GM23338 (cell line): ENCODE measurements around the gene GET4. TPM values are rescaled to one million over a fixed set of nuclear protein-coding genes. Genes with fewer than 3 reads are reported as not detected.

Experiments used
- ATAC-seq: fragments of 200-7000 bp; cut with Tn5 transposase; 3 replicates; pipeline ENCODE4 v1.9.1; 2020
- DNase-seq: peaks from one replicate; pipeline ENCODE4 v3.0.0-alpha.2; 2015; ENCODE audit warnings: low spot score
- H2AFZ ChIP-seq: fragments of 200-600 bp; sonication (generic); 2 replicates; pipeline ENCODE4 v1.8.0; 2016; ENCODE audit warnings: antibody characterized with exemption, mild to moderate bottlenecking, moderate library complexity
- H3F3A ChIP-seq: fragments of 200-600 bp; sonication (generic); replicated peaks from 2 replicates; pipeline ENCODE4 v1.8.0; 2017; ENCODE audit warnings: antibody characterized with exemption, mixed run types, low read depth
- H3K27ac ChIP-seq: fragments of 200-600 bp; sonication (generic); 2 replicates; pipeline ENCODE4 v1.6.1; 2016; ENCODE audit warnings: low read depth
- H3K27me3 ChIP-seq: fragments of 200-600 bp; sonication (generic); 2 replicates; pipeline ENCODE4 v1.8.0; 2016; ENCODE audit warnings: mild to moderate bottlenecking, mixed run types, moderate library complexity; ENCODE audit not compliant: insufficient read depth
- H3K36me3 ChIP-seq: fragments of 200-600 bp; sonication (generic); 2 replicates; pipeline ENCODE4 v1.8.0; 2016; ENCODE audit warnings: mild to moderate bottlenecking; ENCODE audit not compliant: insufficient read depth
- H3K4me1 ChIP-seq: fragments of 200-600 bp; sonication (generic); 2 replicates; pipeline ENCODE4 v1.8.0; 2016; ENCODE audit warnings: mild to moderate bottlenecking, moderate library complexity; ENCODE audit not compliant: insufficient read depth
- H3K4me2 ChIP-seq: fragments of 200-600 bp; sonication (generic); 2 replicates; pipeline ENCODE4 v1.7.1; 2017; ENCODE audit warnings: mixed run types
- H3K4me3 ChIP-seq: fragments of 200-600 bp; sonication (generic); 2 replicates; pipeline ENCODE4 v1.6.1; 2016; ENCODE audit warnings: mixed run types
- H3K79me2 ChIP-seq: fragments of 200-600 bp; sonication (generic); replicated peaks from 2 replicates; pipeline ENCODE4 v1.8.0; 2017; ENCODE audit warnings: mild to moderate bottlenecking; ENCODE audit not compliant: insufficient read depth
- H3K9me2 ChIP-seq: fragments of 200-600 bp; sonication (generic); 2 replicates; pipeline ENCODE4 v1.8.0; 2017; ENCODE audit not compliant: insufficient read depth
- H4K20me1 ChIP-seq: fragments of 200-600 bp; sonication (generic); replicated peaks from 2 replicates; pipeline ENCODE4 v1.8.0; 2017; ENCODE audit warnings: mild to moderate bottlenecking; ENCODE audit not compliant: insufficient read depth
- H3K27ac Mint-ChIP-seq: 2 replicates; pipeline ENCODE4 v1.8.0; 2020; ENCODE audit warnings: inconsistent platforms, mild to moderate bottlenecking, moderate library complexity, mixed read lengths
- H3K27me3 Mint-ChIP-seq: 3 replicates; pipeline ENCODE4 v1.8.0; 2022; ENCODE audit warnings: low read depth, mild to moderate bottlenecking, moderate library complexity, mixed read lengths, inconsistent platforms; ENCODE audit not compliant: insufficient read depth, poor library complexity
- H3K36me3 Mint-ChIP-seq: 3 replicates; pipeline ENCODE4 v1.8.0; 2021; ENCODE audit warnings: low read depth, mild to moderate bottlenecking, inconsistent platforms, moderate library complexity, mixed read lengths
- H3K4me1 Mint-ChIP-seq: 3 replicates; pipeline ENCODE4 v1.8.0; 2020; ENCODE audit warnings: mild to moderate bottlenecking, inconsistent platforms, mixed read lengths
- H3K4me3 Mint-ChIP-seq: 3 replicates; pipeline ENCODE4 v1.8.0; 2021; ENCODE audit warnings: moderate library complexity, mild to moderate bottlenecking, inconsistent platforms, mixed read lengths
- H3K9me3 Mint-ChIP-seq: 3 replicates; pipeline ENCODE4 v1.8.0; 2020; ENCODE audit warnings: moderate library complexity, mild to moderate bottlenecking, inconsistent platforms, mixed read lengths
- CREB1 ChIP-seq: fragments of 250-450 bp; sonication (Bioruptor Pico); IDR thresholded peaks from 2 replicates; pipeline ENCODE4 v1.5.0; 2020; ENCODE audit warnings: low read depth, mild to moderate bottlenecking, moderate library complexity
- CTCF ChIP-seq, 2 experiments: fragments of 200-600 bp in 1 of 2; sonication (generic) in 1 of 2; conservative IDR thresholded peaks; 2 replicates each; pipeline versions ENCODE4 v1.5.1 to v1.6.1; 2016 to 2017; ENCODE audit warnings: antibody characterized with exemption in 2 of 2, low read depth in 2 of 2, mild to moderate bottlenecking in 2 of 2, moderate library complexity in 1 of 2
- ETS1 ChIP-seq: IDR thresholded peaks from 2 replicates; pipeline ENCODE4 v1.6.1; 2016; ENCODE audit warnings: antibody characterized with exemption
- EZH2 ChIP-seq: fragments of 200-600 bp; sonication (generic); IDR thresholded peaks from one replicate; pipeline ENCODE4 v1.8.0; 2017; ENCODE audit warnings: antibody characterized with exemption, mild to moderate bottlenecking, low read depth; ENCODE audit not compliant: unreplicated experiment
- EZH2phosphoT487 ChIP-seq: fragments of 200-600 bp; sonication (generic); IDR thresholded peaks from one replicate; pipeline ENCODE4 v1.8.1; 2018; ENCODE audit warnings: antibody characterized with exemption; ENCODE audit not compliant: unreplicated experiment
- JUNB ChIP-seq: IDR thresholded peaks from one replicate; pipeline ENCODE4 v1.6.1; 2016; ENCODE audit warnings: antibody characterized with exemption; ENCODE audit not compliant: unreplicated experiment
- NANOG ChIP-seq: IDR thresholded peaks from 2 replicates; pipeline ENCODE4 v1.6.1; 2016; ENCODE audit warnings: antibody characterized with exemption, borderline replicate concordance
- POLR2AphosphoS5 ChIP-seq: IDR thresholded peaks from 2 replicates; pipeline ENCODE4 v1.6.1; 2016; ENCODE audit warnings: antibody characterized with exemption, low read depth
- REST ChIP-seq: IDR thresholded peaks from one replicate; pipeline ENCODE4 v1.6.1; 2018; ENCODE audit warnings: antibody characterized with exemption; ENCODE audit not compliant: unreplicated experiment
- STAT1 ChIP-seq: IDR thresholded peaks from one replicate; pipeline ENCODE4 v1.6.1; 2016; ENCODE audit warnings: antibody characterized with exemption; ENCODE audit not compliant: unreplicated experiment
- ZNF114 ChIP-seq: fragments of 250-450 bp; sonication (Bioruptor Pico); IDR thresholded peaks from 2 replicates; pipeline ENCODE4 v1.5.0; 2020; ENCODE audit warnings: mild to moderate bottlenecking, moderate library complexity
- ZNF331 ChIP-seq: fragments of 250-450 bp; sonication (Bioruptor Pico); IDR thresholded peaks from 2 replicates; pipeline ENCODE4 v1.5.0; 2020; ENCODE audit warnings: low read depth, mild to moderate bottlenecking, moderate library complexity
- polyA plus RNA-seq: library from polyadenylated mRNA; unstranded; fragments of >200 nt; fragmentation: Nextera tagmentation; extraction: Ambion mirVana; gene quantifications from 2 replicates; pipeline ENCODE4 v1.2.1, GENCODE V29; 2016
- total RNA-seq: library from RNA; depleted of rRNA; stranded (reverse); fragments of >200 nt; shearing (Covaris generic); gene quantifications from 2 replicates; pipeline ENCODE4 v1.2.3, GENCODE V29; 2014

GET4 gene
- total and polyA plus RNA-seq, 2 experiments from 2014 or later = 48.0 to 79.1 TPM

- Histone ChIP-seq H3K79me2 (no peaks in the 10 kb centered on the region), H3K4me3 (peak overlapping the region; percentile 26; the same call in 1 of the 2 replicates), H3F3A (no peaks in the 10 kb centered on the region), H3K27me3 (peaks cover 8% of the 10 kb centered on the region), H3K4me1 (no peaks in the 10 kb centered on the region), H3K9me2 (no peaks in the 10 kb centered on the region), H3K36me3 (no peaks in the 10 kb centered on the region), H3K4me2 (peak overlapping the region; percentile 57; the same call in 1 of the 2 replicates), H3K27ac (no peak overlapping the region), H4K20me1 (no peaks in the 10 kb centered on the region), H2AFZ (no peak overlapping the region)
- Mint-ChIP-seq H3K27me3 (peaks cover 18% of the 10 kb centered on the region), H3K4me3 (no peak overlapping the region), H3K4me1 (peaks cover 4% of the 10 kb centered on the region; the same call in 1 of the 3 replicates), H3K27ac (no peak overlapping the region), H3K9me3 (no peaks in the 10 kb centered on the region), H3K36me3 (no peaks in the 10 kb centered on the region)
- peak; percentile 35 for ATAC-seq
- no peak for DNase-seq
- TF ChIP-seq REST (no peak), ZNF331 (no peak), JUNB (no peak), EZH2 (no peak), EZH2phosphoT487 (no peak), ZNF114 (CRISPR knock-in tag) (no peak)
These were observed 33.3 kb downstream of the GET4 start for GRCh38 chr7:909358-910329.

- Histone ChIP-seq H3K9me2 (no peaks in the 10 kb centered on the region), H3K36me3 (no peaks in the 10 kb centered on the region), H3K27ac (no peak overlapping the region), H2AFZ (no peak overlapping the region), H3K27me3 (peaks cover 2% of the 10 kb centered on the region), H4K20me1 (no peaks in the 10 kb centered on the region), H3K4me2 (no peak overlapping the region), H3K79me2 (no peaks in the 10 kb centered on the region), H3F3A (no peaks in the 10 kb centered on the region), H3K4me3 (no peak overlapping the region), H3K4me1 (no peaks in the 10 kb centered on the region)
- Mint-ChIP-seq H3K27me3 (peaks cover 12% of the 10 kb centered on the region), H3K27ac (no peak overlapping the region), H3K4me3 (peak overlapping the region; percentile 14; the same call in 1 of the 3 replicates), H3K9me3 (no peaks in the 10 kb centered on the region), H3K36me3 (no peaks in the 10 kb centered on the region), H3K4me1 (peaks cover 4% of the 10 kb centered on the region; the same call in 1 of the 3 replicates)
- ATAC-seq = no peak
- no peak for DNase-seq
- TF ChIP-seq CTCF (conservative IDR thresholded peaks at IDR 0.05; ENCODE audit: low read depth in 2 of 2) (no peak), CREB1 (CRISPR knock-in tag) (no peak), EZH2 (no peak), EZH2phosphoT487 (no peak), JUNB (no peak), NANOG (no peak), REST (no peak), ETS1 (no peak), ZNF114 (CRISPR knock-in tag) (no peak), STAT1 (no peak), POLR2AphosphoS5 (no peak)
These were observed 34.1 kb downstream of the GET4 start for GRCh38 chr7:910441-910861.
